ENCODE measurements around the gene PRC1. TPM values are rescaled to one million over a fixed set of nuclear protein-coding genes. Genes with fewer than 3 reads are reported as not detected.
A peak's percentile ranks its signal among the peaks of the same experiment; 100 is the strongest.

Gene PRC1
- total RNA-seq, 2 experiments from 2014 or later, result 149 to 224 TPM

DNA sequence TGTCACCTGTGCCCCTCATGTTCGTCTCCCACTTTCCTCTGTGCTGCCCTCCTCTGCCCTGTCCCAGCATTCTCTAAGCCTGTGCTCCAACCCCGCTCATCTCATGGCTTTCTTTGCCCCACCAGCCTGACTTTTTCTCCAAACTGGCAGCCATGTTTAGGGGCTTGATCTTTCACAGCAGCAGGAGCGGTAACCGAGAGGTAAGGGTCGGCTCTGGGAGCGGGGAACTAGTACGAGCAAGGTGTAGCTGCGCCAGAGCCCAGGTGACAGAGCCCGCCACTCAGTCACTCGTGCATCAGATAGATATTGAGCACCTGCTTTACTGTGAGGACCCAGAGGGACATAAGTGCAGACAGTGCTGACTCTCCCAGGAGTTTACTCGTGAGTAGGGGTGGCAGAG, 77.9 kb downstream of the PRC1 start:
- intact Hi-C loops (cut with micrococcal nuclease; ENCODE audit: unreplicated experiment), result no loop called here
- TF ChIP-seq EZH2phosphoT487 (IDR thresholded peaks at IDR 0.05; ENCODE audit: borderline replicate concordance, low read depth, low read length), result no peak
- TF ChIP-seq, protein P1, sequence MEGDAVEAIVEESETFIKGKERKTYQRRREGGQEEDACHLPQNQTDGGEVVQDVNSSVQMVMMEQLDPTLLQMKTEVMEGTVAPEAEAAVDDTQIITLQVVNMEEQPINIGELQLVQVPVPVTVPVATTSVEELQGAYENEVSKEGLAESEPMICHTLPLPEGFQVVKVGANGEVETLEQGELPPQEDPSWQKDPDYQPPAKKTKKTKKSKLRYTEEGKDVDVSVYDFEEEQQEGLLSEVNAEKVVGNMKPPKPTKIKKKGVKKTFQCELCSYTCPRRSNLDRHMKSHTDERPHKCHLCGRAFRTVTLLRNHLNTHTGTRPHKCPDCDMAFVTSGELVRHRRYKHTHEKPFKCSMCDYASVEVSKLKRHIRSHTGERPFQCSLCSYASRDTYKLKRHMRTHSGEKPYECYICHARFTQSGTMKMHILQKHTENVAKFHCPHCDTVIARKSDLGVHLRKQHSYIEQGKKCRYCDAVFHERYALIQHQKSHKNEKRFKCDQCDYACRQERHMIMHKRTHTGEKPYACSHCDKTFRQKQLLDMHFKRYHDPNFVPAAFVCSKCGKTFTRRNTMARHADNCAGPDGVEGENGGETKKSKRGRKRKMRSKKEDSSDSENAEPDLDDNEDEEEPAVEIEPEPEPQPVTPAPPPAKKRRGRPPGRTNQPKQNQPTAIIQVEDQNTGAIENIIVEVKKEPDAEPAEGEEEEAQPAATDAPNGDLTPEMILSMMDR (conservative IDR thresholded peaks at IDR 0.05; ENCODE audit: low read length), result no peak
- H4K20me1 ChIP-seq (ENCODE audit: insufficient read depth, low read length), result no peaks in the 10 kb centered on the region
- no peak overlapping the region for H2AFZ ChIP-seq (ENCODE audit: low read length)
- peaks cover 24% of the 10 kb centered on the region for H3K4me1 ChIP-seq (ENCODE audit: insufficient read depth, low read length, poor library complexity, severe bottlenecking)
- no peaks in the 10 kb centered on the region for H3K9me3 ChIP-seq (ENCODE audit: low read length)
- H3K9me2 ChIP-seq (ENCODE audit: insufficient read depth, low read length), result no peaks in the 10 kb centered on the region
- H3K79me2 ChIP-seq (ENCODE audit: insufficient read depth, low read depth, low read length), result no peaks in the 10 kb centered on the region
- POLR2A ChIA-PET, result no interaction called here
- DNase-seq (ENCODE audit: low spot score), result no peak
- CTCF ChIA-PET (ENCODE audit: unreplicated experiment), result no interaction called here
- peak overlapping the region; percentile 33 for H3K4me2 ChIP-seq (ENCODE audit: low read length)
- no TSS peak for BruUV-seq (replicated peaks)
- H3K4me3 ChIP-seq (ENCODE audit: low read depth, low read length, poor library complexity, severe bottlenecking), result no peak overlapping the region
- no peaks in the 10 kb centered on the region for H3K36me3 ChIP-seq (ENCODE audit: insufficient read depth, low read length)
- peak overlapping the region; percentile 46 for H3K27ac ChIP-seq (ENCODE audit: low read depth, low read length, poor library complexity, severe bottlenecking)

Small RNAs within 50 kb of the gene (small RNA-seq; reads per million reads assigned to genes)
- gene RF00019, result not detected

Other genes with a start within 250 kb of the PRC1 start
- 2.1 and 4.9 TPM in 2 replicates for gene FURIN, start 125.9 kb downstream of the PRC1 start, total RNA-seq (2014; rRNA removed; shearing (Covaris generic))
- gene FURIN, start 125.9 kb downstream of the PRC1 start, total RNA-seq (2022), result 7.4 and 10.3 TPM in 2 replicates
- 3.3 and 4.7 TPM in 2 replicates for gene FES, start 110.0 kb downstream of the PRC1 start, total RNA-seq (2014; rRNA removed; shearing (Covaris generic))
- gene FES, start 110.0 kb downstream of the PRC1 start, total RNA-seq (2022), result 3.0 and 3.2 TPM in 2 replicates
- 6.6 and 12.2 TPM in 2 replicates for gene MAN2A2, start 91.2 kb downstream of the PRC1 start, total RNA-seq (2014; rRNA removed; shearing (Covaris generic))
- 11.6 and 17.4 TPM in 2 replicates for gene MAN2A2, start 91.2 kb downstream of the PRC1 start, total RNA-seq (2022)
- gene HDDC3, start 62.0 kb downstream of the PRC1 start, total RNA-seq (2014; rRNA removed; shearing (Covaris generic)), result 31.8 and 35.8 TPM in 2 replicates
- gene HDDC3, start 62.0 kb downstream of the PRC1 start, total RNA-seq (2022), result 38.6 and 39.7 TPM in 2 replicates
- 38.3 and 46.1 TPM in 2 replicates for gene UNC45A, start 59.2 kb downstream of the PRC1 start, total RNA-seq (2014; rRNA removed; shearing (Covaris generic))
- 62.3 and 68.0 TPM in 2 replicates for gene UNC45A, start 59.2 kb downstream of the PRC1 start, total RNA-seq (2022)
- 74.8 and 77.7 TPM in 2 replicates for gene RCCD1, start 39.7 kb downstream of the PRC1 start, total RNA-seq (2014; rRNA removed; shearing (Covaris generic))
- gene RCCD1, start 39.7 kb downstream of the PRC1 start, total RNA-seq (2022), result 84.5 and 96.9 TPM in 2 replicates
- 3.9 and 4.7 TPM in 2 replicates for gene VPS33B, start 28.1 kb upstream of the PRC1 start, total RNA-seq (2014; rRNA removed; shearing (Covaris generic))
- gene VPS33B, start 28.1 kb upstream of the PRC1 start, total RNA-seq (2022), result 13.0 and 13.2 TPM in 2 replicates
- not detected in 2 replicates for gene SV2B, start 105.7 kb upstream of the PRC1 start, total RNA-seq (2014; rRNA removed; shearing (Covaris generic))
- 0.13 and 0.15 TPM in 2 replicates for gene SV2B, start 105.7 kb upstream of the PRC1 start, total RNA-seq (2022)

Data from OCI-LY7 (cell line).